IMR-90 (cell line): Measurements from ENCODE around the gene SLC35D2. TPM values are rescaled to one million over a fixed set of nuclear protein-coding genes. Genes with fewer than 3 reads are reported as not detected.

Experiments
- ATAC-seq: fragments of 200-7000 bp; cut with Tn5 transposase; 2 replicates; pipeline ENCODE4 v1.9.1; 2020; ENCODE audit warnings: low read depth, mild to moderate bottlenecking, moderate library complexity
- BruUV-seq: library from RNA; stranded (reverse); fragments of 400-500 nt; replicated peaks from 2 replicates; lab custom pipeline; 2021; lab: Mats Ljungman, UMichigan
- CTCF ChIA-PET: fragments of 300-600 bp; formaldehyde crosslinking; extraction: SDS; loops from one replicate; lab custom pipeline; 2021; ENCODE audit warnings: antibody characterized with exemption; lab: Yijun Ruan, JAX
- POLR2A ChIA-PET: fragments of 300-600 bp; sonication (Branson Sonifier 250); formaldehyde crosslinking; loops from one replicate; lab custom pipeline; 2022; ENCODE audit warnings: antibody characterized with exemption; ENCODE audit not compliant: unreplicated experiment; lab: Charles Lee
- DNase-seq: peaks from one replicate; pipeline ENCODE4 v3.0.0; 2013
- H2AFZ ChIP-seq: replicated peaks from 2 replicates; pipeline ENCODE3; 2013; ENCODE audit warnings: low read length, mild to moderate bottlenecking; ENCODE audit not compliant: poor library complexity
- H2AK5ac ChIP-seq: 2 replicates; pipeline ENCODE4 v1.6.1; 2013; ENCODE audit warnings: low read depth, low read length, inconsistent platforms
- H2AK9ac ChIP-seq: replicated peaks from 2 replicates; pipeline ENCODE3; 2013; ENCODE audit warnings: mild to moderate bottlenecking, low read depth, low read length, moderate library complexity; ENCODE audit not compliant: poor library complexity
- H2BK120ac ChIP-seq: 2 replicates; pipeline ENCODE4 v1.6.1; 2013; ENCODE audit warnings: low read depth, low read length, inconsistent platforms
- H2BK15ac ChIP-seq: 3 replicates; pipeline ENCODE4 v1.6.1; 2013; ENCODE audit warnings: low read depth, low read length, inconsistent platforms
- H2BK20ac ChIP-seq: 2 replicates; pipeline ENCODE4 v1.6.1; 2013; ENCODE audit warnings: low read depth, mild to moderate bottlenecking, inconsistent platforms, low read length, moderate library complexity
- H2BK5ac ChIP-seq: 2 replicates; pipeline ENCODE4 v1.6.1; 2013; ENCODE audit warnings: mild to moderate bottlenecking, low read depth, low read length, inconsistent platforms; ENCODE audit not compliant: poor library complexity, severe bottlenecking
- H3K14ac ChIP-seq: replicated peaks from 2 replicates; pipeline ENCODE4 v1.6.1; 2013; ENCODE audit warnings: low read depth, low read length, inconsistent platforms
- H3K18ac ChIP-seq: 2 replicates; pipeline ENCODE4 v1.6.1; 2013; ENCODE audit warnings: low read depth, low read length, control low read depth
- H3K23ac ChIP-seq: 2 replicates; pipeline ENCODE4 v1.6.1; 2013; ENCODE audit warnings: low read depth, low read length, inconsistent platforms
- H3K27ac ChIP-seq: 2 replicates; pipeline ENCODE4 v1.5.1; 2013; ENCODE audit warnings: mild to moderate bottlenecking, control low read depth, low read length; ENCODE audit not compliant: insufficient read depth
- H3K27me3 ChIP-seq: 2 replicates; pipeline ENCODE4 v1.6.1; 2013; ENCODE audit warnings: low read length; ENCODE audit not compliant: control insufficient read depth, insufficient read depth
- H3K36me3 ChIP-seq: 2 replicates; pipeline ENCODE4 v1.6.1; 2013; ENCODE audit warnings: low read length, mixed read lengths; ENCODE audit not compliant: control insufficient read depth, insufficient read depth
- H3K4ac ChIP-seq: 2 replicates; pipeline ENCODE4 v1.6.1; 2013; ENCODE audit warnings: low read depth, low read length, inconsistent platforms
- H3K4me1 ChIP-seq: 2 replicates; pipeline ENCODE4 v1.6.1; 2013; ENCODE audit warnings: low read length, mixed read lengths; ENCODE audit not compliant: control insufficient read depth, insufficient read depth
- H3K4me2 ChIP-seq: 2 replicates; pipeline ENCODE4 v1.6.1; 2013; ENCODE audit warnings: low read depth, mild to moderate bottlenecking, control low read depth, low read length, moderate library complexity
- H3K4me3 ChIP-seq: 2 replicates; pipeline ENCODE4 v1.5.1; 2013; ENCODE audit warnings: low read depth, mild to moderate bottlenecking, control low read depth, low read length, moderate library complexity; ENCODE audit not compliant: insufficient read depth
- H3K56ac ChIP-seq: 2 replicates; pipeline ENCODE4 v1.6.1; 2013; ENCODE audit warnings: low read length, inconsistent platforms; ENCODE audit not compliant: insufficient read depth; ENCODE audit errors: extremely low read depth
- H3K79me1 ChIP-seq, 2 experiments: 2 replicates each; pipeline ENCODE4 v1.6.1; 2013; ENCODE audit warnings: low read length in 2 of 2, inconsistent platforms in 1 of 2, low read depth in 1 of 2
- H3K9ac ChIP-seq: 2 replicates; pipeline ENCODE4 v1.6.1; 2013; ENCODE audit warnings: low read depth, low read length, control low read depth
- H3K9me1 ChIP-seq: 2 replicates; pipeline ENCODE4 v1.6.1; 2013; ENCODE audit warnings: low read length, inconsistent platforms; ENCODE audit not compliant: insufficient read depth
- H3K9me3 ChIP-seq: 2 replicates; pipeline ENCODE4 v1.6.1; 2013; ENCODE audit warnings: low read length; ENCODE audit not compliant: control insufficient read depth, insufficient read depth
- H4K20me1 ChIP-seq: 2 replicates; pipeline ENCODE4 v1.6.1; 2013; ENCODE audit warnings: low read length, inconsistent platforms; ENCODE audit not compliant: insufficient read depth
- H4K5ac ChIP-seq: 2 replicates; pipeline ENCODE4 v1.6.1; 2013; ENCODE audit warnings: mild to moderate bottlenecking, low read depth, low read length, control low read depth
- H4K8ac ChIP-seq, 2 experiments: 2 replicates each; pipeline ENCODE4 v1.6.1; 2013; ENCODE audit warnings: low read depth in 2 of 2, low read length in 2 of 2, control low read depth in 1 of 2, inconsistent platforms in 1 of 2
- H4K91ac ChIP-seq: 2 replicates; pipeline ENCODE4 v1.6.1; 2013; ENCODE audit warnings: low read depth, low read length, inconsistent platforms; ENCODE audit not compliant: insufficient read depth
- MXI1 ChIP-seq: IDR thresholded peaks from 2 replicates; pipeline ENCODE4 v1.6.1; 2012; ENCODE audit warnings: low read depth, mild to moderate bottlenecking, low read length, moderate library complexity, borderline replicate concordance
- POLR2A ChIP-seq: IDR thresholded peaks from 2 replicates; pipeline ENCODE4 v1.6.1; 2012; ENCODE audit warnings: mild to moderate bottlenecking, low read depth, low read length
- RCOR1 ChIP-seq: IDR thresholded peaks from 2 replicates; pipeline ENCODE4 v1.6.1; 2012; ENCODE audit warnings: mild to moderate bottlenecking, low read length, improper control_type of control experiment; ENCODE audit not compliant: insufficient replicate concordance
- WGBS, 2 experiments: methylation state at CpG; one replicate each; pipeline versions ENCODE4 v1.1.5 to v1.1.7; 2013; ENCODE audit warnings: missing lambda C conversion rate in 2 of 2; ENCODE audit not compliant: insufficient read length in 1 of 2; ENCODE audit errors: extremely low coverage in 2 of 2; 5-methylcytosine and 5-hydroxymethylcytosine counted together
- dilution Hi-C: fragments of 300-500 bp; cut with HindIII; formaldehyde crosslinking; loops from one replicate; pipeline ENCODE4 v1.14.3; 2018; ENCODE audit warnings: low sequenced_read_pairs; ENCODE audit not compliant: unreplicated experiment
- in situ Hi-C: fragments of 300-500 bp; cut with MboI; formaldehyde crosslinking; loops from 3 replicates; pipeline ENCODE4 v1.14.3; 2019; ENCODE audit warnings: low sequenced_read_pairs, inconsistent platforms, mixed read lengths
- intact Hi-C: fragments of 100-400 bp; cut with micrococcal nuclease; formaldehyde crosslinking; loops from 2 replicates; pipeline ENCODE4 v1.10.0; 2022
- polyA plus RNA-seq, 3 experiments: library from polyadenylated mRNA; depleted of rRNA; stranded (reverse); fragments of >200 nt; gene quantifications; 2 replicates each; pipeline ENCODE4 v1.2.3, GENCODE V29; 2012; ENCODE audit warnings: low replicate concordance in 1 of 3
- total RNA-seq: library from RNA; depleted of rRNA; stranded (reverse); fragments of >200 nt; gene quantifications from 2 replicates; pipeline ENCODE4 v1.2.3, GENCODE V29; 2012

Gene SLC35D2
- total and polyA plus RNA-seq, 2 of the 4 experiments (the other 2 are of a cell fraction) = 9.7 to 11.8 TPM

DNA sequence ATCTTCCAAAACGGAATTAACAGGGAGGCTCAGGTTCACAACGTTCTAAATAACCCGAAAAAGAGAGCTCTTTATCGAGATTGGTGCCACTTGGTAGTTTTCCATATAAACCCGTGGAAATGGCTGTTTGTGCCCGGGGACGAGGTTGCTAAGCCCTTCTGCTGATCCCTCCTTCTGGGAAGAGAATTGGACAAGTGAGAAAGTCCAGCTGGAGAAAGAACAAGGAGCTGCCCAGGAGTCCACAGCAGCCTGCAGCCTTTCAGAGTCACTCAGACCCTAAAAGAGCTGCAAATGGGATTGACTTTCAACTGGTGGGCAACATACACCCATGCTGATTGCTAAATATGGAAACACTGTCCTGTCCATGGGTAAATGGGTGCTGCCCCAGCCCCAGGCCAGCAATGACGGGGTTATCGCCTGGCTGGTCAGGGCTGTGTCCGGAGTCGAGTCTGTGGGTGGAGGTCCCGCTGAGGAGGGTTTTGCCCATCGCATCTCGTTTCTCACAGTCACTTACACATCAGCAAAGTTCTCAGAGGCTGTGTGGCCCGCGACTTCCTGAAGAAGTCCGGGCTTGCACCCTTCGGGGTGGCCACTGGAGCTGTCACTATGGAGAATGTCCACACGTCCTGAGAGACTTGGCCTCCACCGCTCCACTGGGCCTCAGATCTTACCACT is 40.8 kb downstream of the SLC35D2 start:
- H4K5ac ChIP-seq = no peak overlapping the region; the same call in 1 of the 2 replicates
- dilution Hi-C loops = no loop called here
- H3K9me1 ChIP-seq = peaks cover 9% of the 10 kb centered on the region
- CTCF ChIA-PET = no interaction called here
- BruUV-seq = no TSS peak
- H3K9ac ChIP-seq = no peak overlapping the region
- H3K27me3 ChIP-seq = no peaks in the 10 kb centered on the region
- H3K18ac ChIP-seq = peak overlapping the region; percentile 18; the same call in 1 of the 2 replicates
- 0 out of 2 replicates have a peak, but pooled peaks cover 2% of the 10 kb centered on the region for H3K36me3 ChIP-seq
- peak overlapping the region; percentile 2 for H2AFZ ChIP-seq
- WGBS, 2 experiments = 47% methylated on average over 9 of the region's 20 CpGs; no CpG with 5 or more reads in 1 of the 2 experiments
- no peak overlapping the region for H3K27ac ChIP-seq
- H2BK120ac ChIP-seq = peak overlapping the region; percentile 23; the same call in 1 of the 2 replicates
- in situ Hi-C loops = no loop called here
- H2AK9ac ChIP-seq = peak overlapping the region; percentile 61
- H3K14ac ChIP-seq = peak overlapping the region; percentile 67
- peaks cover 8% of the 10 kb centered on the region for H3K4me1 ChIP-seq
- peaks cover 3 to 7% of the 10 kb centered on the region in 2 experiments; a peak in 1 of 4 replicates for H3K79me1 ChIP-seq
- H3K4ac ChIP-seq = peak overlapping the region; percentile 31; the same call in 1 of the 2 replicates
- H4K91ac ChIP-seq = peak overlapping the region; percentile 18; the same call in 1 of the 2 replicates
- no peaks in the 10 kb centered on the region for H3K9me3 ChIP-seq
- no peak for TF ChIP-seq POLR2A
- no peak for TF ChIP-seq RCOR1
- no peak for TF ChIP-seq MXI1
- ATAC-seq = no peak
- H4K20me1 ChIP-seq = no peaks in the 10 kb centered on the region
- H3K56ac ChIP-seq = no peak overlapping the region
- no peak overlapping the region for H2BK5ac ChIP-seq
- H2BK20ac ChIP-seq = peak overlapping the region; percentile 62
- peak overlapping the region in 1 of 2 experiments; percentile 32; a peak in 1 of 4 replicates for H4K8ac ChIP-seq
- H3K4me3 ChIP-seq = no peak overlapping the region
- POLR2A ChIA-PET = no interaction called here
- H3K4me2 ChIP-seq = no peak overlapping the region
- intact Hi-C loops = loop anchor here (5.0 kb wide), 2 partner anchors 75 to 225 kb away; partner anchors contain the start of gene ZNF367
- peak overlapping the region; percentile 87; the same call in 1 of the 2 replicates for H2AK5ac ChIP-seq
- no peak for DNase-seq
- peak overlapping the region; percentile 67; the same call in 2 of the 3 replicates for H2BK15ac ChIP-seq
- 0 out of 2 replicates have a peak overlapping the region, but pooled peaks have one; percentile 18 for H3K23ac ChIP-seq
